HL-60 (cell line): ENCODE measurements around the gene TUBA1B.

ENCODE experiments used
- CTCF ChIP-seq: IDR thresholded peaks from one replicate; pipeline ENCODE4 v1.5.1; 2011; ENCODE audit warnings: low read length, control low read depth, inconsistent platforms; ENCODE audit not compliant: insufficient read depth
- GABPA ChIP-seq: IDR thresholded peaks from 2 replicates; pipeline ENCODE4 v1.6.1; 2012; ENCODE audit warnings: low read depth
- POLR2AphosphoS5 ChIP-seq: IDR thresholded peaks from 2 replicates; pipeline ENCODE4 v1.6.1; 2012; ENCODE audit warnings: low read depth
- REST ChIP-seq: IDR thresholded peaks from 2 replicates; pipeline ENCODE4 v1.6.1; 2012; ENCODE audit warnings: low read depth; ENCODE audit not compliant: insufficient replicate concordance
- SPI1 ChIP-seq: IDR thresholded peaks from 2 replicates; pipeline ENCODE4 v1.6.1; 2012; ENCODE audit warnings: low read depth, mild to moderate bottlenecking, borderline replicate concordance

GRCh38 chr12:49126852-49127763 lies 4.1 kb downstream of the TUBA1B start:
- TF ChIP-seq CTCF (no peak), POLR2AphosphoS5 (peak; percentile 95), REST (no peak), GABPA (no peak), SPI1 (no peak)
